Stimulated activated CD4-positive, alpha-beta T cell treated with anti-CD3 and anti-CD28 coated beads, Interleukin-4, amount 100 ng/mL, for 1 hour (primary cell): ENCODE measurements around the gene DPP4.
"Not testable (repeated sequence)": the region's sequence is repeated elsewhere in the genome, so short reads cannot be mapped to it uniquely, and the experiment has no call there.

Experiments used
- DNase-seq: peaks from one replicate; pipeline ENCODE4 v3.0.0-alpha.2; 2020

DPP4 gene

DNA sequence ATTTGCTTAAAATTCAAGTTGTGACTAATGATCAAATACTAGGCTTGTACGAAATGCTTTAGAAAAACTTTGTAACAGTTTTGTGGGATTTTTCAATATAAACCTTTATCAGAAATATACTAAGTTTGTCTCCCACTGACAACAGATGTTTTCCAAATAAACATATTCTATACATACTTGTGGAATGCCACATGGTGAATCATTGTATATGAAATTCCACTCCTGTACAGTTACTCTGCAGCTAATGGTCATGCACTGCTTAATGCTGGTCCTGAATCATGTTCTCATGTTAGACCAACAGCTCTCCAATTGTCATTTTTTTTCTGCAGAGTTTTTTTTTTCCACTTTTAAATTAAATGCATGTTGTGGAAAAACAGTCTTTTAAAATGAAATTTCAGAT lies 90.1 kb downstream of the DPP4 start:
- DNase-seq: no peak

DNA sequence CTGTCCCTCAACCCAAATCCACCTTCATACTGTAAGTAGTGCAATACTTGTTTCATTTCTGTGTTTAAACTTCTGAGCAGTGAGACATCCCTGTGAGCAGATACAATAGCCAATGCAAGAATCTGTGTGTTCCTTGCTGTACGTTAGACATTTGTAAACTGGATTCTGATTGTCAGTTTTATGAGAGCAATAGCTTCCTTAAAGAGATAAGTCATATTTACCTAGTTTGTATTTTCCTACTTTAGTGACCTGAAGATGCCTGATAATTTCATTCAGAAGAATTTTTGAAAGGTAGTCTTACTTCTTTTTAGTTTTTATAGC lies 90.7 kb downstream of the DPP4 start:
- no peak for DNase-seq

DNA sequence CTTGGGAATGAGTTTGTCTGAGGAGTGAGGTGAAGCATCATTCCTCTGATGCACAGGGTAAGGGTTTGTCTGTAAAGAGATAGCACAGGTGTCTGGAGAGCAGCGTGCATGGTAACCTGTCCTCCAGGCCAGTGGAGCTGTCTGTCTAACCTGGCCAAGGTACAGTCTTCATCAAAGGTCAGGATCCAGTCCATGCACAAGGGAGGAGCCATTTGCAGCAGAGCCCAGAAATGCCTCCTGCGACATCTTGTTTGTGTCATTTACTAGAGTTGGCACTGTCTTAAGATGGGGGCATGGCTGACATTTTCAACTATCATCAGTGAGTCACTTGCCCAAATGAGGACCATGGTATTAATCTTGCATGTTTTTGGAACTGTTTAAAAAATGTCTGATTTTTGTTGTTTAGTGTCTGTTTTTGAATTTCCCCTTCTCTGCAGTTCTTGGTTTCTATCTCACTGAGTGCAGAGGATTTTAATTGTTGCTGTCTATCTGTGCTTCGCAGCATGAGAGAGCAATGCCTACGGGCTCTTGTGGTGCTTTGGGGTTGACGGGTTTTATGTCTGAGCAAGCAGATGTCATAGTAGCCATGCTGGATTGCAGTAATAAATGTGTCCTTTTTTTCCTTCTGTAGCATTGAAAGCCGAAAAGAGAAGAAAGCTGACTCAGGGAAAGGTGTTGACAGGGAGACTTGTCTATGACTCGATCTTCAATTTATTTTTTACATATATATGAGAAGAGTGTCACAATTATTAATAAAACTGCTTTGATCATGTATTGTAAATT lies 91.3 kb downstream of the DPP4 start:
- no peak for DNase-seq

DNA sequence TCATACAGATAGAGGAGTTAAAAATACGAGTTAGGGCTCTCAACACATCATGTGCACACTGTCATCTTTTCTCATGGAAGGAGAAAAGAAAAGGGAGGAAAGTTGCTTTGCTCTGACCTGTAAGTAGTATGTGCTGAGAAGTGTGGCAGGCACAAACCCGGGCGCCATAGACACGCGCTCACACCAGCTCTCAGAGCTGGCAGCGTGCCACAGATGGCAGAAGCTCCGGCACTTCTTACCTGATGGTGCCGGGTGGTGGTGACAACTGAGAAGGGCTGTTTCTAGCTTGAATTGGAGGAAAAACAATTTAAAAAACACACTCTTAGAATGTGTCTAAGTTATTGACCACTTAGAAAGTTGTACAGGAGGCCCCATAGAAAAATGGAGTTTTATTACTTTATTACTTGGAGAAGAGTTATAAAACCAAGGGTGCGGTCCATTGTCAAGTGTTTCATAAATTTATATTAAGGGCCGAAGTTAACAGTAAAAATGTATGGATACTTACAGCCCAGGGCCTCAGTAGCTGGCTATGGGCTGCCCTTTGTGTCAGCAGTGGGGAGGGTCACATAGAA lies 92.2 kb downstream of the DPP4 start:
- no peak for DNase-seq

DNA sequence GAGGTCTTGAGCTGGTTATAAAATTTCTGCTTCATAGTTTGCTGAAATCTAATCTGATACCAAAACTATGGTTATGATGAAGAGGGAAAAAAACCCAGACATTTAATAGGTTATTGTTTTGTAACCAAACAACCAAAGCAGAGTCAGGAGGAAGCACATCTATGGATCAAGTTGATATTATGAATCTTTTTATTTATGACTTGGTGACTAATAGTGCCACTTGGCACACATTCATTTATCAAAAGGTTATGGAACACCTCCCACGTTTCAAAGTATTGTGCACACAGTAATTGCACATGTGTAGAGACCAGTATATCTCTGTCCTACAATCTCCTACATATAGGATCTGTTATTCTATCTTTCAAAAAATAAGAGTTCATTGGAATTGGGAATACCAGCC lies 93.0 kb downstream of the DPP4 start:
- no peak for DNase-seq

DNA sequence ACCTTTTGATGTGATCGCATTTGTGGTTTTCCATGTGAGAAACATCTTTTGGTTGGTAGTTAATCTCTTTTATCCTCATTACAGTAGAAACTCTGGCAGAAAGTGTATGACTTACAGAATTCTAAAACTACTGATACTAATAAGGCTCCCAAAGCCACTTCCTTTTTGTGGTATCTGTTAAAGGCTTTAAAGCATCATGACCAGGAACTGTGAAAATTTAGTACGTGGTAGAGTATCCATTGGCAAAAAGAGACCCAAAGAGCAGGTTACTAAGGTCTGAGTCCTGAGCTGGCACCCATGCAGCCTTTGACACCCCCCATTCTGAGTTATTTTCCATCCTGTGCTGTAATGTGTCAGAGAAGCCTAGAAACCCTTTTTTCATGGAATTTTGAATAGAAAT lies 94.5 kb downstream of the DPP4 start:
- DNase-seq: no peak

DNA sequence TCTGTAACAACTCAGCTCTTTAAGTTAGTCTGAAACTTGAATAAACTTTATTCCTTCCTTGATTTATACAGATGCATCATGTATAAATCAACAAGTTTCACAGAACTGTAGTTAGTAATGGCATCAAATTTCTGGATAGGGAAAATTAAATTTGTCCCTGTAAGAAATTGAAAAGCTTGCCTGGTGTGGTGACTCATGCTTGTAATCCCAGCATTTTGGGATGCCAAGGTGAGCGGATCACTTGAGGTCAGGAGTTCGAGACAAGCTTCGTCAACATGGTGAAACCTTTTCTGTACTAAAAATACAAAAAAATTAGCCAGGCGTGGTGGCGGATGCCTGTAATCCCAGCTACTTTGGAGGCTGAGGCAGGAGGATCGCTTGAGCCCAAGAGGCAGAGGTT lies 96.1 kb downstream of the DPP4 start:
- not testable (repeated sequence) for DNase-seq

DNA sequence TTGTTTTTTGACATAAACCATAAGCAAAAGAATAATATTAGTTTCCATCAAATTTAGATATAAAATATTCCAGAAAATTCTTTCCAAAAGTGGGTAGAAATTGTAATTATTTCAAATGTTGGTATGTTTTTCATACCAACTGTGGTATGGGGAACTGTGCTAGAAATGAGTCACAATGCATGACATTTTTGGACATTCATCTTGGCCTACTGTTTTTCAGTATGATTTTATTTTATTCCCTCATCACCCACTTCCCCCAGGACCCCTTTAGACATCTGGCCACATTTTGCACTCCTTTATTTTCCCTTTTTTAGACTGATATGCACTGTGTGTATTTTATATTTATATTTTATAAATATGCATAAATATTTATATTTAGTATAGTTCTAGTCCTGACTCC lies 97.1 kb downstream of the DPP4 start:
- no peak for DNase-seq

- no peak for DNase-seq
Measured at GRCh38 chr2:161976295-161976694, 97.7 kb downstream of the DPP4 start.

DNA sequence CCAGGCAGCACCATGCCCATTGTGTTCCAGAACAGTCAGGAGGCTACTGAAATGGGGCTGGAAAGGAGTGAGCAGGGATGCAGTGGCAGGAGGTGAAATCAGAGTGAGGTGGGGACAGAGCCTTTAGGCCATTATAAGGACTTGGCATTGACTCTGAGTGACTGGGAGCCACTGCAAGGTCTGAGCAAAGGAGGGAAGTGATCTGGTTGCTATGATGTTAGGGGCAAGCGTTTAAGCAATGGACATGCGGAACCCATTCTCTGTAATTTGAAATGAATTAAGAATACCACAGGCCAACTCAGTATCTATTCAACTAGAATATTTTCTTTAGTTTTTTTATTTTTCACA lies 98.2 kb downstream of the DPP4 start:
- no peak for DNase-seq

DNA sequence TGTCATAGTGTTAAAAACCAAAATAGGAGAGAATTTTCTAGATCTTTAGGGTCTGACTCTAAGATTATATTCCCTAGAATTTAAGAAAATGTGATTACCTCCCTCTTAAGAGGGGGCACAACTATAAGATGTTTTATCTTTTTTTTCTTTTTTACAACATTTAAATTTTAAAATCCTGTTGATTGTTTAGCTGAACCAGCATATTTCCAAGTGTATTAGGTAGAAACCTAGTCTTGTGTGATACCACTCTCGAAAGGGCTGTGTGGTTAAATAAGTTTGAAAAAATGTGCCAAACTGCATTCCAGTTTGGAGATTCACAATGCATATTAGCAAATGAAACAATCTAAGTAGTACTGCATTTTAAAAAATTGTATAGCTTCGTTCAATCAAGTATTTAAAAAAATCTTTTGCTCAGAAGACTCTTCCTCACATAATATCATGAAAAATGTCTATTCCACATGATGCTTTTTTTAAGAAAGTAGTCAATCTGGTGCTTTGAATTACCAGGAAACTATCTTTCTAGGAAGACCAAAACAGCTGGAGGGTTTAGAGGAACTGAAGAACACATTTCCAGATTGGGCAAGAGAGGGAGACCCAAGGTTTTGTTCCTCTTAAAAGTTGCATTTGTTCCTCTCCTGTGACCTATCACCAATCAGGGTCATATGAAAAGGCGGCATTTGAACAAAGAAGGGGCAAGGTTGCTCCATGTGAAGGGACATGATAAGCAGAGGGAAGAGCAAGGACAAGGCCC lies 98.8 kb downstream of the DPP4 start:
- DNase-seq: no peak

- no peak for DNase-seq
Measured at GRCh38 chr2:161974461-161974860, 99.6 kb downstream of the DPP4 start.

DNA sequence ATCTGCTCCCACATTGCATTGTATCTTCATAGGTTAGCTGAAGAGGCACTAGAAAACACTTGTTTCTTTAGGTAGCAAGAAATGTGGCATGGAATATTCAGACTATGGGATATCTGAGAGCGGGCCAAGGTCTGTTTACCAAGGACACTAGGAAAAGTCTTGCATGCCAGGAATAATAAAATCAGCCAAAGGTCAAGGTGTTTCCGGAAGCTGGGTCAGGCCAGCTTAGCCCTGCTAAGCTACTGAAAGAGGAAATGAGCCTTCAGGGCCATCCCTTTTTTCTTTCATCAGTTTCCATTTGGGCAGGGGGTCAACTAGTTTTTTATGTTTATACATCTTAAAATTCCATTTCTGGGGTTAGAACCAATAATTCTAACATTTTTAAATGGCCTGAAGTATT lies 101.1 kb downstream of the DPP4 start:
- DNase-seq: no peak

GRCh38 chr2:161972232-161972631 lies 101.8 kb downstream of the DPP4 start:
- DNase-seq: no peak

DNA sequence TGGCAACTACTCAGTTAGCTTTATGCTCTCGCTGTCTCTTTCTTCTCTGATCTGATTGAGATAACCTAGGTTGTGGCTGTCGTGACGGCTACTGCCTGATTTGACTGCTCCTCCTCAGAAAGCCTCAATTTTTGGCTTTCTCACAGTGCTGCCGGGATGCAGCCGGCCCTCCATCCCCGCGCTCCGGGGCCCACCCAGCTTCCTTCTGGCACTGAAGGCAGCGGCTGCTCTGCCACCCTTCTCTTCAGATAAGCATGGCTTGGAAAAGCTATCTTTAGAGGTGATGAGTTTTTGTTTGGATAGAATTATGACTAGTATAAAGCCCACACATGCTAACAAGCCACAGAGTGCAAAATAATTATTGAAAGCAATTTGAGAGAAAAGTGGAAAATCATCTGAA lies 102.5 kb downstream of the DPP4 start:
- DNase-seq: no peak

DNA sequence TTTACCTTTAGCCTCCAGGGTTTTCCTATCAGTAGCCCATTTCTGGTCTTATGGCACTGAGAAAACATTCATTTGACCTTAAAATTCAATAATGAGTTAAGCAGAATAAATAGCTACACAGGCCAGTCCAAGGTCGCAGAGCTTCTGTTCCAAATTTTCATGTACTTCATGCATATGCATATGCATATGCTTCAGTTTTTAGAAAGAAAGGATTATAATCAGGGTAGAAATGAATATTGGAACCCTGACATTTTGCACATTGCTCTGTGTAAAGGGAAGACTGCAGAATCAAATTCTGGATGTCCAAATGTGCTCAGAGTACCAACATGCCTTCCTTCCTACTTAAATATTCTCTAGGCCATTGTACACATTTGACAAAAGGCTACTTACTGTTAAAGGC lies 104.9 kb downstream of the DPP4 start:
- no peak for DNase-seq

GRCh38 chr2:161965994-161966393 lies 108.0 kb downstream of the DPP4 start:
- DNase-seq: no peak

- DNase-seq: no peak
Measured at GRCh38 chr2:161964160-161964559, 109.9 kb downstream of the DPP4 start.

DNA sequence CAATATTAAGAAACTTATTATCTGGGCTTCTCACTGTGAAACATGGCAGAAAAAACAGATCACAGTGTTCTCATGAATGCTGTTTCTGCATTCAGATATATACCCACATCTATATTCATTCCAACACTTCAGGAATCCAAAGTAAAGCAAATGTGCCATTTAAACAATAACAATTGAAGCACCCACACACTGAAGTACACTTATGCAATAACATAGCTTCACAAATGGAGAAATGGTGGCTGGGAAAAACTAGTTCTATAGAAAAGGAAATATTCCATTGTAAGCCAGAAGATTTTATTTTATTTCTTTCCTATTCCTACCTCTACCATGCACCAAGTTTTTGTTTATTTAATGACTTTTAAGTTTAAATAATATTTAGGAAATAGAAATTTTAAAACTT lies 111.9 kb downstream of the DPP4 start:
- DNase-seq: no peak

GRCh38 chr2:161961061-161961460 lies 113.0 kb downstream of the DPP4 start:
- DNase-seq: no peak

DNA sequence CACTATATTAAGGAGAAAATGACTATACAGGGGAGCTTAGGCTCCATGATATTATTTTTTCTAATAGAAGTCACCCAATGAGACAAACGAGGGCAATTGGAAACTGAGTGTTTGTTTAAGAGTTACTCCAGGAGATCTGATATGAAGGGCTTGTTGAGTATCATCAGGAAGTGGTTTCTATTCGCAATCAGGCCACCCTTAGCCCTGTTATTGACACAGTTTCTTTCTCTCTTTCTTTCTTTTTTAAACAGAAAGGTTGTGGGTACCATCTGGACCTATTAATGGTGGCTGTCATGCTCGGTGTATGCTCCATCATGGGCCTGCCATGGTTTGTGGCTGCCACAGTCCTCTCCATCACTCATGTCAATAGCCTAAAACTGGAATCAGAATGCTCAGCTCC lies 117.3 kb downstream of the DPP4 start:
- DNase-seq: no peak

DNA sequence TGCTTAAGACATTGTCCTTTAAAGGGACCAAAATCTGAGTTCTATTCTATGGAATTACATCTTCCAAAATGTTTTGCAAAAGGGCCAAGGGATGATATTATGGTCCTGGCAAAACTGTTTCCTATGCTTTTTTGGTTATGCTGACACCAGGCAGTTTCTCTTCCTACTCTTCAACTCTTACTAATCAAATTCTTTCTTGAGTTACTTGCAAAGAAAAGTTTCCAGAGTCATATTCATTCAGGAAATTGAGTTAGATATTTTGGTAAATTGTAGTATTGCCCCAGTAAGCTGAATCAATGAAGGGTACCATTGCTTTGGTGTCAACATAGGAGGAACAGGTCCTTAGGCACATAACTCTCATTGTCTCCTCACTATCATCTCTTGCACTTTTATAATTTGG lies 118.8 kb downstream of the DPP4 start:
- no peak for DNase-seq

GRCh38 chr2:161954103-161954502 lies 119.9 kb downstream of the DPP4 start:
- no peak for DNase-seq

- not testable (repeated sequence) for DNase-seq
Measured at GRCh38 chr2:161953367-161953766, 120.6 kb downstream of the DPP4 start.

- no peak for DNase-seq
Measured at GRCh38 chr2:161952783-161953191, 121.2 kb downstream of the DPP4 start.
